HG03103 (cell line): ENCODE measurements around the gene BPIFB1.

Experiments used
- ATAC-seq: cut with Tn5 transposase; IDR thresholded peaks from one replicate; pipeline ENCODE4 v1.9.1; 2021; ENCODE audit warnings: low read depth; ENCODE audit not compliant: unreplicated experiment

The BPIFB1 gene

DNA sequence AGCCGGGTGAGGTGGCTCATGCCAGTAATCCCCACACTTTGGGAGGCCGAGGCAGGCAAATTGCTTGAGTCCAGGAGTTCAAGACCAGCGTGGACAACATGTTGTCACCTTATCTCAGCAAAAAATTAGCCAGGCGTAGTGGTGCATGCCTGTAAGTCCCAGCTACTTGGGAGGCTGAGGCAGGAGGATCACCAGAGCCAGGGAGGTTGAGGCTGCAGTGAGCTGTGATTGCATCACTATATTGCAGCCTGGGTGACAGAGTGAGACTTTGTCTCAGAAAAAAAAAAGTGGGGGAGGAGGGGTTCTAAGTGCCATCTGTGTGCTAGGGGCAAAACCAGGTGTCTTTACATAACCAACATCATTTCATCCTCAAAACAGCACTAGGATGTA lies 70.0 kb downstream of the BPIFB1 start:
- no peak for ATAC-seq
